Mammary epithelial cell (primary cell): ENCODE results near the gene CALHM4.

Experiments used
- EZH2 ChIP-seq: IDR thresholded peaks from 2 replicates; pipeline ENCODE4 v1.6.1; 2012; ENCODE audit warnings: low read length, inconsistent platforms, borderline replicate concordance
- TF ChIP-seq, protein P1 (sequence below), 2 donors: IDR thresholded peaks in 1 of 2; conservative IDR thresholded peaks in 1 of 2; 2 replicates each; pipeline ENCODE4 v1.5.1; 2011 to 2012; ENCODE audit warnings: inconsistent platforms in 2 of 2, low read length in 2 of 2, mild to moderate bottlenecking in 2 of 2, control low read depth in 1 of 2, low read depth in 1 of 2; ENCODE audit not compliant: insufficient read depth in 1 of 2; ENCODE audit errors: extremely low read depth in 1 of 2

DNA sequence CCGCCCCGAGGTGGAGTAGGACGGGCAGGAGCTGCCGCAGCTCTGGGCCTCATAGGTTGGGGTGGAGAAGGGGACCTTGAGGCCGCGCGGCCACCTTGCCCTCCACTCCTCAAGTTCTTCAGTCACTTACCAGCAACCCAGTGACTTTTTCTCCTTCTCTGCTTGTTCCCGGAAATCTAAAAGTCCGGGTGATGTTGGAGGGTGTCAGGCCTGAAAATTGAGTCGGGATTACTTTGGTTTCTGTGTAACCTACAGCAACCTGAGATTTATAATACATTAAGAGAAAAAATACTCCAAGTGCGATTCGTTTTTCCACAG, 18.1 kb downstream of the CALHM4 start:
- TF ChIP-seq, protein P1, sequence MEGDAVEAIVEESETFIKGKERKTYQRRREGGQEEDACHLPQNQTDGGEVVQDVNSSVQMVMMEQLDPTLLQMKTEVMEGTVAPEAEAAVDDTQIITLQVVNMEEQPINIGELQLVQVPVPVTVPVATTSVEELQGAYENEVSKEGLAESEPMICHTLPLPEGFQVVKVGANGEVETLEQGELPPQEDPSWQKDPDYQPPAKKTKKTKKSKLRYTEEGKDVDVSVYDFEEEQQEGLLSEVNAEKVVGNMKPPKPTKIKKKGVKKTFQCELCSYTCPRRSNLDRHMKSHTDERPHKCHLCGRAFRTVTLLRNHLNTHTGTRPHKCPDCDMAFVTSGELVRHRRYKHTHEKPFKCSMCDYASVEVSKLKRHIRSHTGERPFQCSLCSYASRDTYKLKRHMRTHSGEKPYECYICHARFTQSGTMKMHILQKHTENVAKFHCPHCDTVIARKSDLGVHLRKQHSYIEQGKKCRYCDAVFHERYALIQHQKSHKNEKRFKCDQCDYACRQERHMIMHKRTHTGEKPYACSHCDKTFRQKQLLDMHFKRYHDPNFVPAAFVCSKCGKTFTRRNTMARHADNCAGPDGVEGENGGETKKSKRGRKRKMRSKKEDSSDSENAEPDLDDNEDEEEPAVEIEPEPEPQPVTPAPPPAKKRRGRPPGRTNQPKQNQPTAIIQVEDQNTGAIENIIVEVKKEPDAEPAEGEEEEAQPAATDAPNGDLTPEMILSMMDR (conservative IDR thresholded peaks at IDR 0.05 in 1 of 2, IDR thresholded peaks at IDR 0.05 in 1 of 2; ENCODE audit: extremely low read depth in 1 of 2, insufficient read depth in 1 of 2, low read depth in 1 of 2, low read length in 2 of 2) = no peak
- no peak for TF ChIP-seq EZH2
